ENCODE measurements around the gene RNASEL.

The RNASEL gene

GRCh38 chr1:182621906-182622305, 32.9 kb upstream of the RNASEL start:
- no peak for DNase-seq (ENCODE audit: low read depth)

DNA sequence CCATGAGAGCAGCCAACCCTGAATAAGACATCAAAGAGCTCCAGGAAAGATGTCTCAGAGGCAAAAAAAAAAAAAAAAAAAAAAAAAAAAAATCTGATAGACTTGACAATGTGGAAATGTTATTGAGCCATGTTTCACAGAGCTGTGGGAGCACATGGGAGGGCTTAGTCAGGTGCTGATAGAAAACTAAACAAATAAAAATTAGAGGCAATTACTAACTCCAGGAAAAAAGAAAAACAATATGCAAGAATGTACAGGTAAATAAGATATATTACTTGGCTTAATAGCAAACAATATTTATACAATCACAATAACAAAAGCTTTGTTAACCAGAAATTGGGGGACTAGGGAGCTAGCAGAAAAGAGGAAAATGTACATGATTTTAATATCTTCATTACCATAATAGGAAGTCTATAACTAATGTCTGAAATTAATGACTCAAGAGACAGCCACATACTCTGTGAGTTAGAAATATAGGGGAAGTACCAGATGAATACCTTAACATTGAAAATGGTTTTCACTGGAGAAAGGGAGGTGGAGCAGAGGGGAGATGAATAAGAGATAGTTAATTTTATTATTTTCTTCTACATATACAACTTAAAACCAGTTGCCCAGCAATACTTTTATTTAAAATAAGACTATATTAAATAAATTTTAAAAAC, 32.0 kb upstream of the RNASEL start:
- DNase-seq (ENCODE audit: low read depth), result no peak

DNA sequence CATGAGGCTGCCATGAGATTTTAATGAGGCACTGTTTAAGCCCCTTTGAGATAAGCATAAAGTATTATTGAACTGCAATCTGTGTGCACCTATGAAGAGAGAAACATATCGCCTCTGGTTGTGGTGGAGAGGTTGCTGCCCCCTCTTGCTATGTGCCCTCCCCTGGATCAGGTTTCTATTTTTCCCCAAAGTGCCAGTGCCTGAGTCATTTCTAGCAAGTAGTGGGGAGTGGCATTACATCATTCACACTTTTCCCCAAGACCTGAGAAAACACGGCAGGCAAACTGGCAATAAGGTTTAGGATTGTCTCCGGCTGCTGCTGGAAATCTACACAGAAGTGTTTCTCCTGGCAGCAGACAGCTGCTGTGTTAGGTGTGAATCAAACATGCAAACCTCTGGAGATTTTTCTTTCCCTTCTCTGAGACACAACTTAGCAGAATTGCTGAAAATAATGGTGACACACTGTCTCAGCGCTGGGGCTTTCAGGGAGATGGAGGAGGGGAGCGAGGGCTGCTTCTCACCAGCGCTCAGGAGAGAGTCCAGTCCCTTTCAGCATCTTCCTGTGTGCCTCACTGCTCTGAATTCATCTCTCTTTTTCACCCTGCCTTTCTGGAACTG, 28.8 kb upstream of the RNASEL start:
- no peak for DNase-seq (ENCODE audit: low read depth)

- no peak for DNase-seq (ENCODE audit: low read depth)
These were observed 28.0 kb upstream of the RNASEL start for GRCh38 chr1:182617014-182617429.

DNA sequence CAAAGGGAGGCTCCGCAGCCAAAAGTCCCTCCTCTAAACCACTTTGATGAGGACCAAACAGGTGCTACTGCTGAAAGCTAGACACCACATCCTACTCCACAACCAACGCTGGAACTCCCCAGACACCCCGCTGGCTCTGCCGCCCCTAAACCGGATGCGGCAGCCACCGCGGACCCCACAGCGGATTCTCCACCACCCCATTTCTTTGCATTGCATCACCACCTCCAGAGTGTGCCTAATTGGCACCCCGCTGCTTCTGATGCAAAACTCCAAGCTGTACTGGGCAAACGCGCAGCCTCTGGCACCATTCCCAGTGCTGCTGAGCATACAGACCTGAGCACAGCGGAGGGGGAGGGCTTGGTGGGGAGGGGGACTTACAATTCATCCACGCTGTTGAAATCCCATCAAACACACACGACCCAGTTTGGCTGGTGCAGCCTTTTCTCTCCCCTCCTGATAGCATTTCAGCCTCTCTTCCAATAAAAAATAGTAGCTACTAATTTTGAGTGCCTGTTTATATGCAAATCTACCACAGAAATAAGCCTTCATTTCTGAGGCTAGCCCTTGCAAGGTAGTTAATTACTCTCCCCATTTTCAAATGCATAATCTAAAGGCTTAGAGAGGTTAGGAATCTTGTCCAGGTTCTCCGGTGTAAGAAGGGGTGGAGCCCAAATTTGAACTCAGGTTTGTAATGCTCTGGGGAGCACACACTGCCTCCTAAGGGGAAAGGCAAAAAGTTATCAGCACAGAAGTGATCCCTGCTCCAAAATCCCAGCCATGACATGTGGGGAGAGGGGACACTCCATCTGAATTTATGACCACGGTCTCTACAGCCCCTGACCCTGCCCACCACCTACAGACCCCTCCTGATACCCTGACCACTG, 27.3 kb upstream of the RNASEL start:
- DNase-seq (ENCODE audit: low read depth), result peak; percentile 75

DNA sequence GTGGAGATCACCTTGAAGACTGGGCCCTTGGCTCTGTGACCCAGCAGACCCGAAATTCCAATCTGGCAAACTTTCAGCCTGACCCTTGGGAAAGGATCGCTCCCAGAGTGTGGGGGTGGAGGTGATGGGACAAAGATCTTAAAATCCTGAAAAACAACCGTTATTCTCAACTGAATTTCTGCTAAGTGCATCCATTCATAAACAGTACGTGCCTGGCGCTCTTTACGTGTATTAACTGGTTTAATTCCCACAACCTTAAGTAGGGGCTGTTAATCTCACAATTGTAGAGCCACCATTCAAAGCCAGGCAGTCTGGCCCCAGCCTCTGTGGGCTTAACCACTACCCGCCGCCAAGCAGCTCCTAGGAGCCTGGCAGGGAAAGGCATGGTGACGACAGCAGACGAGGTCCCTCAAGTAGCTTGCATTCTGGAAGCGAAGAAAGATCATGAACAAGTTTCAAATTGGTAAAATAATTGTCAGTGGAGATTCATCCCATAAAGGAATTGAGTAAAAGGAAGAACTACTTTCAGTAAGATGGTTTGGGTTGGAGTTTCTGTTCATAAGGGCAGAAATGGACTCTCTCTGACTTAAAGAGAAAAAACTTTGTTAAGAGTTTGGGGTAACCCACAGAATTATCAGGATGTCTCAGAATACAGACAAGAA, 26.5 kb upstream of the RNASEL start:
- DNase-seq (ENCODE audit: low read depth), result no peak

GRCh38 chr1:182614796-182615454, 25.9 kb upstream of the RNASEL start:
- peak; percentile 55 for DNase-seq (ENCODE audit: low read depth)

GRCh38 chr1:182611787-182612186, 22.7 kb upstream of the RNASEL start:
- no peak for DNase-seq (ENCODE audit: low read depth)

DNA sequence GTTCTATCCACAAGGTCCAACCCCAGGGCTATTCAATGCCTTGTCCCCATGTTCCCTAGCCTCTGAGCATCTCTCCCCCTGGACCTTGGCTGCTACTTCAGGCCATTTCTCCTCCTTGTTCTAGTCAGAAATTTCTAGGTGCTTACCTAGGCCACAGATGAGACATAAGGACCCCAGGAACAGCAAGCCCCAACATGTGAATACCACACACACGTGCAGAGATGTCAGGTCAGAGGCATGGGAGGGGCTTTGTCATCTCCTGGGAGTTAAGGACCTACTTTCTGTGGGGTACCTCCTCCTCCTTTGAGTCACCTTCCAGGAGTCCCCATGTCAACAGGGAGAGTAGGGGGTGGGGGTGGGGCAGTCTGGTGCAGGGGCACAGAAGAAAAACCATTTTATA, 22.3 kb upstream of the RNASEL start:
- DNase-seq (ENCODE audit: low read depth), result no peak

DNA sequence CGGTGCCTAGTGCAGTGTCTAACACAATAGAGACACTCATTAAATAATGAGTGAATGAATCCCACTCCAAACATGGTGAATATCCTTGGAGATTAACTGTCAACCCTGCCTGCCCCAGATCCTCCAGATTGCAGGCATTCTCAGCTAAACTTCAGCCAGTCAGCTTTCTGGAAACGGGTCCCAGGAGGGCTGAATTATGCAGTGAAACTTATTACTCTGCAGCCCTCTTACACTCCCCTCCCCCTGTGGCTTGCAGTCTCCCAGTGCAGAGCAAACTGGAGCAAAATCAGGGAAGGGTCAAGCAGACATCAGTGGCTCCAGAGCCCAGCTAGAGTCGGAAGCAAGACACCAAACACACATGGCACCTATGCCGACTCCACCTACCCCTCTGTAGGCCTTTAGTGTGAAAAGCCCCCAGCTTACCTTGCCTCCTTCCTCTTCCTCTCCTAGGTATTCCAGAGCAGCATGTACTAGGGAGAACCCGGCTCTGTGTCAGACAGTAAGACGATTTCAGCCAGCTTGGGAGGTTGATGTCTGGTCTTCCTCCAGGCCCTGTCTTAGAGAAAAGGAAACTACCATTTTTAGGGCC, 21.6 kb upstream of the RNASEL start:
- no peak for DNase-seq (ENCODE audit: low read depth)

DNA sequence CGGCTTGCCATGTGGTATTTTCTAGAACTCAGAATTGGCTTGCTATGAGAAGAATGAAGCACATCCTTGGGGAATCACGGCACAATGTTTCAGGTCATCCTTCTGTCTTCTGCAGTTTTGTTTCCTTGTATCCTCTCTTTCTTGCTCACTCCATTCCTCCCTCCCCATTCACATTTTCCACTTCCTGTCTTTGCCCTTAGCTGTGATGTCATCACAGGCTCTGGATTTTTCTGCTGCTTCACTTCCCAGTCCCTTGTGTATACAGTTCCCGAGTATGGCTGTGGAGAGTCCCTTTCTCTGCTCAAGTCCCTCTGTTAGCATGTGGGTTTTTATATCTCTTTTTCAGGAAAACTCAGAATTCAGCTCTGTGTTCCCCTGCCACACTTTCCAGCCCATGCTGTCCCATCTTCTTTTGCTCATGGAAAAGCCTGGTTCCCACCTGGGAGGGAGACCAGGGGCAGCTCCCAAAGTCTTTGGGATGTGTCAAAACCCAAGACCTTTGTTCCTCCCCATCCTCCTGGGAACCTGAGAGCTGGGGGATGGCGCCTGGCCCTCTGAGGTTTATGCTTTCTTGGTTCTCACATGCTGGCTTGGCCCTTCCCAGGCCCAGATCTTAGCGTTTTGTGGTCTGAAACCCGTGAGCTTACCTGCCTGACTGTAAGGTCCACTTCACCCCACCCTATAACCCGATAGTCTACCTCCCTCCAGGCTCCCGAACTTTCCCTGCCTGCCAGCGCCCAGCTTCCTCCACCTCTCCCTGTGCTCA, 20.0 kb upstream of the RNASEL start:
- DNase-seq (ENCODE audit: low read depth), result no peak

DNA sequence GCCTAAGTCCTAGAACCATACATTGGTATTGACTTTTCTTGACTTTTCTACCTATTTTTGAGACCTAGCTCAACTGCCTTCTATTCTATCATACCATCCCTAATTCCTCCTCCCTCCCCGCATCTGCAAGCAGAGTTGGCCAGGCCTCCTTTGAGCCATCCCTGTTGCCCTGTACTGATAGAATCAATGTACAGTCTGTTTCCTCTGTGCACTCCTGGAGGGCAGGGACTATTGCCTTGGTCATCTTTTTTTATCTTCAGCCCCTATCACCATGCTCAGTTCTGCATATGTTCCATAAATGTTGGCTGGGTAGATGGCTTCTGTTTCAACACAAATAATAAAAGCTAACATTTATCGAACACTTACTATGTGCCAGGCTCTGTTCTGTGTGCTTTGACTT, 19.2 kb upstream of the RNASEL start:
- DNase-seq (ENCODE audit: low read depth), result no peak

DNA sequence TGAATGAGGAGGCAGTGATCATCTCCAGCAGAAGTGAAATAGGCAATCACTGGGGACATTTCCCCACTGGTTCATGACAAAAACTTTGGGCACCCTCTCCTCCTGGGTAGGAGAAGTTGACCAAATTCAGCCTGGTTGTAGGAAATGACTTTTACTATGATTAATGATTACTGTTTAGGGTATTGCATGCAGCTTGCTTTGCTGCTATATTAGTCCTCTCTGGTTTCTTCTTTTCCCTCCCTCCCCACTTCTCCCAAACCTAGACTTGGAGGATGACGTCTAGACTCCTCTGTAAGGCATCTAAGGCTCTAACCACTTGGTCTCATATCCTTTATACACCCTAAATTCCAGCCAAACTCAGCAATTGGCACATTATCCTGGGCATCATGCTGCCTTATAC, 18.5 kb upstream of the RNASEL start:
- DNase-seq (ENCODE audit: low read depth), result no peak

- peak; percentile 91 for DNase-seq (ENCODE audit: low read depth)
These were observed 15.4 kb upstream of the RNASEL start, which contains the start of gene RGS16 for GRCh38 chr1:182604175-182605164. Gene RGS16, minus strand, starts transcription at chr1:182604389. Its CDS starts 130 bp downstream, at chr1:182604259.

DNA sequence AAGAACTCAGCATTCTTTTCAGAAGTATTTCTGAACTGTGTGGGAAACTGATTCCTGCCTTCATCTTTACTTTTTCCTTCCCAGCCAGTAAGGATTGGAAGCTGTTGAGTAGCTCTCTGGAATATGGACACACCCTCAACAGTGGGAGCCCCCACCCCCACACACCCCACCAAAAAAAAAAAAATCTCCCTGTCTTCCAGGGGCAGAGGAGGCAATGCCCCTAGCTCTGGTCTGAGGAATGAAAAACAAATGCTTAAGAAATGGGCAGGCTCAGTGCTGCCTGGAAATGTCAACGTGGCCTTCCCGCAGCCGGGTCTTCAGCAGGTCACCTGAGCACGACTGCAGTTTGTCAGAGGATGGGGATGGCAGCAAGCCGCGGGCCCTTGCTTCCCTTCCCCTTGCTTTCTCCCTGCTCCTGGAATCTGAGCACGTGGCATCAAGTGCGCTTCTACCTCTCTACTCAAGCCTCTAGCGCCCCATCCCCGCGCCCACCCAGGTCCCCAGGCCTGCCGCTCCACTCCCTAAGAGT, 14.7 kb upstream of the RNASEL start:
- DNase-seq (ENCODE audit: low read depth), result no peak

DNA sequence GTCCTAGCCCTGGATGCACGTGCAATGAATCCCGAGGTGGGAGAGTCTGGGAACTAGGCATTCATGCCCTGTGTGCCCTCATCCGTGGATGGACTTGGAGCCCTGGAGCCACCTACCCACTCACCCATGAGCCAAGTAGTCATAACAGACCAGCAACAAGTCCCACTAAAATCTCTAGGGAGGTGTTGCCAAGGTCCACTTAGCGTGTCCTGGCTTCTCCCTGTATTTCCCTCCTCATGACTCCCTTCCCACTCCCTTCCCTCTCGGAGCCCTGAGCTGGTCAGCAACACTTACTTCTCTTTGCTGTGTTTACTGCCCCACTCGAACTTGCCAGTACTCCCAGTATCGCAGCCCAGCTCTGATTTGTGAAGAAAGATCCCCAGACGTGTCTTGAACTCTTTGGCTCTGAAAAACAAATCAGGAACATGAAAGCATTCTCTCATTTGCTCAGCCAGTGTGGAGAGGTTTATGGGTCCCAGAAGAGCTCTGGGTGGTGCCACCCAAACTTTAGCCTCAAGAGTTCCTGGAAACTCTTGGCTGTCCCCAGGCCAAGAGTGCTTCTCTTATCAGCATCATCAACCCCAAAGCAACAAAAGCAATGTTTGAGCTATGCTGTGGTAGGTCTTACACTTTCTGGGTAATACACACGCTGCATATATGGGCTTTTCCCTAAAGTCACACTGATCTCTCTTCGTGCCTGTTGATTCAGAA, 14.0 kb upstream of the RNASEL start:
- no peak for DNase-seq (ENCODE audit: low read depth)

- no peak for DNase-seq (ENCODE audit: low read depth)
These were observed 12.9 kb upstream of the RNASEL start for GRCh38 chr1:182601913-182602312.

DNA sequence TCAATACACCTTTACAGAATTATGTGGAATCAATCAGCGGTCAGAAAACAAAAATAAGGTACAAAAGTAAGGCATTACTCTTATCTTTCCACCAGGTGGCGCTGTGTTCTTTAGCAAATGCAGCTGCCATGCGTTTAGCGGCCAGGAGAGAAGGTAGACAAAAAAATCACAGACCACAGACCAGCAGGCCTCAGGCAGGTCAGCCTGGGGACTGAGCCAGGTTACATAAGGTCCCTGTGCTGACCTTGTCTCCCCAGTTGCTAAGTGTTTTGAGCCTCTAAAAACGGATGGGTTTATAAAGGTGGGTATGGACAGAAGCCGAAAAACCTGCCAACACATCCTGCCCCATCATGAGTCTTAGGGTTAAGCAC, 12.3 kb upstream of the RNASEL start:
- DNase-seq (ENCODE audit: low read depth), result peak; percentile 35
